HEK293T (cell line): ENCODE measurements around the gene SMYD5.

Experiments
- BHLHE40 ChIP-seq: fragments of 450-650 bp; IDR thresholded peaks from 2 replicates; pipeline ENCODE4 v1.6.1; 2016; ENCODE audit warnings: mild to moderate bottlenecking, moderate library complexity, borderline replicate concordance
- ELF4 ChIP-seq: fragments of 450-650 bp; IDR thresholded peaks from 2 replicates; pipeline ENCODE4 v1.6.1; 2017; ENCODE audit warnings: antibody characterized with exemption
- FOXA1 ChIP-seq: fragments of 450-650 bp; IDR thresholded peaks from 2 replicates; pipeline ENCODE4 v1.6.1; 2016; ENCODE audit warnings: mild to moderate bottlenecking
- FOXK2 ChIP-seq: fragments of 450-650 bp; IDR thresholded peaks from 2 replicates; pipeline ENCODE4 v1.6.1; 2016; ENCODE audit warnings: mild to moderate bottlenecking
- FOXM1 ChIP-seq: fragments of 450-650 bp; IDR thresholded peaks from 2 replicates; pipeline ENCODE4 v1.6.1; 2017; ENCODE audit warnings: mild to moderate bottlenecking, borderline replicate concordance
- L3MBTL2 ChIP-seq: fragments of 450-650 bp; conservative IDR thresholded peaks from 2 replicates; pipeline ENCODE4 v1.6.1; 2016; ENCODE audit warnings: mild to moderate bottlenecking
- LEF1 ChIP-seq: fragments of 450-650 bp; IDR thresholded peaks from 2 replicates; pipeline ENCODE4 v1.6.1; 2017; ENCODE audit warnings: mild to moderate bottlenecking, borderline replicate concordance
- SP1 ChIP-seq: fragments of 450-650 bp; IDR thresholded peaks from 2 replicates; pipeline ENCODE4 v1.6.1; 2017
- SUZ12 ChIP-seq: fragments of 450-650 bp; IDR thresholded peaks from 2 replicates; pipeline ENCODE4 v1.6.1; 2016; ENCODE audit warnings: mild to moderate bottlenecking
- TF ChIP-seq, protein P1 (sequence below): fragments of 450-650 bp; IDR thresholded peaks from 2 replicates; pipeline ENCODE4 v1.6.1; 2016

DNA sequence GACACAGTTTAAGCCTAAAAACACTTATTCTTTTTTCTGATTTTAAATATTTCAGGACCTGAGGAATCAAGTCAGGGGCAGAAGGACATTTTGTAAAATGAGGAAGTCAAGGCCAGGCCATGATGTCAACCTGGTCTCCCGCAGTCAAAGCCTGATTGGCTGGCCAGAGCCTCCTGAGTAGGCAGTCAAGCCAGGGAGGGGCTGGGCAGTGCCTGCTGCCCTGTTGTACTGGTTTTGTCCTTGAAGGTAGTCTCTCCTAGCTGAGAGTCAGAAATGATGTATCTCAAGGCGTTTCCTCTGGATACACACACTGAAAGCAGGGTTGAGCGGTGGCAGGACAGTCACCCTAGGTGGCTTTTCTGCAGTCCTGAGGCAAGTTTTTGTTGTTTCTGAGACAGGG is 39.9 kb downstream of the SMYD5 start:
- TF ChIP-seq SUZ12, result no peak
- TF ChIP-seq BHLHE40, result no peak
- TF ChIP-seq ELF4, result no peak
- no peak for TF ChIP-seq LEF1
- TF ChIP-seq, protein P1, sequence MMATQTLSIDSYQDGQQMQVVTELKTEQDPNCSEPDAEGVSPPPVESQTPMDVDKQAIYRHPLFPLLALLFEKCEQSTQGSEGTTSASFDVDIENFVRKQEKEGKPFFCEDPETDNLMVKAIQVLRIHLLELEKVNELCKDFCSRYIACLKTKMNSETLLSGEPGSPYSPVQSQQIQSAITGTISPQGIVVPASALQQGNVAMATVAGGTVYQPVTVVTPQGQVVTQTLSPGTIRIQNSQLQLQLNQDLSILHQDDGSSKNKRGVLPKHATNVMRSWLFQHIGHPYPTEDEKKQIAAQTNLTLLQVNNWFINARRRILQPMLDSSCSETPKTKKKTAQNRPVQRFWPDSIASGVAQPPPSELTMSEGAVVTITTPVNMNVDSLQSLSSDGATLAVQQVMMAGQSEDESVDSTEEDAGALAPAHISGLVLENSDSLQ, result no peak
- TF ChIP-seq FOXM1, result no peak
- no peak for TF ChIP-seq L3MBTL2
- no peak for TF ChIP-seq SP1
- no peak for TF ChIP-seq FOXK2
- TF ChIP-seq FOXA1, result no peak
